GM21717 (cell line): Measurements from ENCODE around the gene PLBD1.

ENCODE experiments used
- ATAC-seq: cut with Tn5 transposase; IDR thresholded peaks from one replicate; pipeline ENCODE4 v1.9.1; 2021; ENCODE audit warnings: mild to moderate bottlenecking, moderate library complexity; ENCODE audit not compliant: unreplicated experiment

Gene PLBD1

DNA sequence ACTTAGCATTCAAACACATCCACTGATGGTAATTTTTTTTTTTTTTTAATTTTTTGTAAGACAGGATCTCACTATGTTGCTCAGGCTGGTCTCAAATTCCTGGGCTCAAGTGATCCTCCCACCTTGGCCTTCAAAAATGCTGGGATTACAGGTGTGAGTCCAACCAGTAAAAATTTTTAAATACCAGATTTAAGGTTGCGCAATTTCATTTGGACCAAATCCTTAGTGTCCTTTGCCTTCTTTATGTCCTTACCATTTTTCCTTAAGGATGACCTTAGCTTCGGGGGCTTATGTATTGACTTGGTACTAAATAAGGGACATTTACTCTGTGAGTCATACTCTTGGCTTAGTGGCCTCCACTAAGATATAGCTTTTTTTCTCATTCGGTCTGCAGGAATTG is 4.1 kb upstream of the PLBD1 start:
- no peak for ATAC-seq

DNA sequence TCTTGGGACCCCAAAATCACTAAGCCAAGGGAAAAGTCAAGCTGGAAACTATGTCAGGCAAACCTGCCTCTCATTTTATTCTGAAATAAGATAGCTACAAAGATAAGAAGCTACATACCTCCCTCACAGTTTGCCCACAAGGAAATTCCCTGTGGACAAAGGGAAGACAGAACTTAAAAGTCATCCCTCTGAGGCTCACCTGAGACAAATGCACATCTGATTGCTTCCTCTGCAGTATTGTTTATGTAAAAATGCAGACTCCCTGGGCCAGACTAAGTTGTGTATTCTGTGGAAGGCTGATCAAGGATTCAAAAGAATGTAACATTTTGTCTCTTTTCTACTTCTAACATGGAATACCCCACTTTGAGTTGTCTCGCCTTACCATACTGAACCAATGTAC is 2.5 kb upstream of the PLBD1 start:
- no peak for ATAC-seq

DNA sequence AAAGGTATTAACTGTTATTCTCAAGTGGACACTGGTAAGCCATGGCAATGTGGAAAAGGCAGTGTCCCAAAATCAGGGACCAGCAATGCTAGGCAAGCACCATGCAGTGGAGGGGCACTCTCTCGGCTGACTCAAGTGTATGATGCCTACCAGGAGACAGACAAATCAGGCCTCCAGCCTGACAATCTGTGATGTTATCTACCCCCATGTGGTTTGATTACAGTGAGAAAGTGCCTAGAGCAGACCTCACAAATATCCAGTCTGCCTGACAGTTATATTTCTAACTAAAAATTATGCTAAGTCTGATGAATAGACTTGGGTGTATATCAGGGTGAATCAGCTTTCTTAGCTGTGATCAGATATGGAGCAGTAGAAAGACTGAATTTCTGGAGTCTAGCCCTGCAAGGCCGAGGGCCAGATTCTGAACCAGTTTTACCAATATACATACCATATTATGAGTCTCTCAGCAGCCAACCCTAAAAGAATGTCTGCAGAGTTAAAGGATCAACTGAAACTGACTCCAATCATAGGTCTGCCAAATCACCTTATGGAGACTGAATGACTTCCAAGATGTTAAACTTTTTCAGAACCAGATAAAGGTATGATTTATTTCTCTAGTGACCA is 3.2 kb downstream of the PLBD1 start:
- no peak for ATAC-seq

DNA sequence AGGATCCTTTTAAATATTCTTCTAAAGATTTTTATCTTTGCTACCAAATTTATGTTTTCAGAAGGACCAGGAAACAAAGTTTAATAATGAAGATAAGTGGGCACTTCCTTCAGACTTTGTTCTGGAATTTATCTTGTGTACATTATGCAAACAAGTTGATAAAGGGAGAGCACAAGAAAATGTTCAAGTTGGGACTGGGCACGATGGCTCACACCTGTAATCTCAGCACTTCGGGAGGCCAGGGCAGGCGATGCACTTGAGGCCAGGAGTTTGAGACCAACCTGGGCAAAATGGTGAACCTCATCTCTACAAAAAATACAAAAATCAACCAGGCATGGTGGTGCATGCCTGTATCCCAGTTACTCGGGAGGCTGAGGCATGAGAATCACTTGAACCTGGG is 4.6 kb downstream of the PLBD1 start:
- ATAC-seq, result no peak

DNA sequence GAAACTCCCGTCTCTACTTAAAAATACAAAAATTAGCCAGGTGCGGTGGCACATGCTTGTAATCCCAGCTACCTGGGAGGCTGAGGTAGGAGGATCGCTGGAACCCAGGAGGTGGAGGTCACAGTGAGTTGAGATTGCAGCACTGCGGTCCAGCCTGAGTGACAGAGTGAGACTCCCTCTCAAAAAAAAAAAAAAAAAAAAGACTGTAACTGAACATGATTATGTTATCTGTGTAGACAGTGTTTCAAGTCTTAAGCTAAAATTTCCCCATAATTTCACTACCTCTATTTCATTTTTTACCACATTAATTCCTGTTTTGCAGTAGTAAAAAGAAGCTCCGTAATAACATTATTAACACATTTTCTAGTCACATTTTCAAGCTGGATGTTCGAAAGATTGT is 5.4 kb downstream of the PLBD1 start:
- no peak for ATAC-seq

DNA sequence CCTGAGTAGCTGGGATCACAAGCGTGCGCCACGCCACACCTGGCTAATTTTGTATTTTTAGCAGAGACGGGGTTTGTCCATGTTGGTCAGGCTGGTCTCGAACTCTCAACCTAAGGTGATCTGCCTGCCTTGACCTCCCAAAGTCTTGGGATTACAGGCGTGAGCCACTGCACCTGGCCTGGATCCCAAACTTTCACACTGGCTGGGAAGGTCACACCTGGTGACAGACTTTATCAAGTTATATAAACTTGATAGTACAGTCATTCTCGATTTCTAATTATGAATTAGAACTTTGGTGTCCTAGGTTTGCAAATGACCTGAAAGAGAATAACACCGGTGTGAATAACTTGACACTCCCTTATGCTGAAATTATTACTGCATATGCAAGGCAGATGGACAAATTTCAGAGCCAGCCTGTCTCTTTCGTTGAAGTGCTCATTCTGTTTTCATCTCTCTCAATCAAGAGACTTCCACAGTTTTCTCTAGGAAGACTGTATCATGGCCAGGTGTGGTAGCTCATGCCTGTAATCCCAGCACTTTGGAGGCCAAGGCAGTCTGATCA is 5.9 kb downstream of the PLBD1 start:
- ATAC-seq, result no peak

DNA sequence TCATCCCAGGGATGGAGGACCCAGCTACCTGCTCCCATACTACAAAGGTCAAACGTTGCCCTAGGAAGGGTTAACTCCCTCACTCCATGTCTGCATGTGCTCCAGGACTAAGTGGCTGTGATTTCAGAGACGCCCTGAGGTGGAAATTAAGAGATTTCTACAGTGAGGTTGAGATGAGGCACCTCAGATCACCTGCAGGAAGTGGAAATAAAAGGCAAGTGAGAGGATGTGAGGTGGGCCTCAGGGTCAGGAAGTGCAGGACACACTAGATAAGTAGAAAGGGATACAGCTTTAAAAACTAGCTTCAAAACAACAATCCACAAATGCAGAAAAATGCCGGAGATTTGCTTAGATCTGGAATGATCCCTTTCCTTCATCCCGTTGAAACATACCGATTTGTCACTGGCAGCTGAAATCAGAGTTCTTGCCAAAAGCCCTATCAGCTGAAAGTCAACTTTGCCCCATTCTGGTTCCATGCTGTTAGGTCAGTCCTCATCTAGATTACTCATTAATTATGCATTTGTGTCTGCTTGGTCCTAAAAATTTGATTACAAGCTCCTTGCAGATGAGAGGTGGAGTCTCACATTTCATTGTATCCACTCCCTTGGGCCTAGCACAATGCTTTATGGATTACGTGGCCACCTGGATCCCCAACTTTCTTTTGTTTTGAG is 6.6 kb downstream of the PLBD1 start:
- ATAC-seq, result no peak

DNA sequence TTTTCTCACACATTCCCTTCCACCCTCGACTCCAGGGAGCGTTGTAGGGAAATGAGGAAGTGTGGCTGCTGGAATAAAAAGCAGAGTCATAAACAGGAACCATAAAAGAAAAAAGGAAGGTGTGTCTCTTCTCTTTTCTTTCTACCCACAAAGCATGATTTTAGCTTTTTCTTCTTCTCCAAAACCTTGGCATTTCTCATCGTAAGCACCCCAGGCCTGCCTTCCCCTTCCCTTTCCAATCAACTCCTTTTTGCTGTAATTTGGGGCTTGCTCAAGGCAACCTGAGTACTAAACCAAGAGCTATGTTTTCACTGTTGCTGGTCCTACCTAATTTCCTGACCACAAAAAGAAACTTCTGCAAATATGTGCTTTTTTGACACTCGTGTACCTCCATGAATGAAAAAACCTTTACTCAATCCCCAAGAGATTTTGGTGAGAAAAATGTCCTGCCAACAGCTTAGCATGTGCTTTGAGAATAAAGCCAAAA is 9.2 kb downstream of the PLBD1 start:
- no peak for ATAC-seq

DNA sequence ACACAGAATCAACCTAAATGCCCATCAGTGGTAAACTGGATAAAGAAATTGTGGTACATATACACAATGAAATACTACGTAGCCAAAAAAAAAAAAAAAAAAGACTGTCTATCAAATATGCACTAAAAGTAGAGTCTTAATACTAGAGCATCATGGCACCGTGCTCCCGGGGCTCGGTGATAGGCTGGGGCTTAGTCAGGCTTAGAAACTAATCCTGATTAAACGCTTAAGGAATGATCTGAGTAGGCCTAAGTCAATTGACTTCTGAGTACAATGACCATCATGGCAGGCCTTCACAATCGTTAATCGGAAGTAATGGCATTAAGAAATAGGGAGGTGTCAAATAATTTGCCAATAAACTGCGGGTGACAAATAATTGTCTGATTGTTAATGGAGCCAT is 9.7 kb downstream of the PLBD1 start:
- no peak for ATAC-seq

DNA sequence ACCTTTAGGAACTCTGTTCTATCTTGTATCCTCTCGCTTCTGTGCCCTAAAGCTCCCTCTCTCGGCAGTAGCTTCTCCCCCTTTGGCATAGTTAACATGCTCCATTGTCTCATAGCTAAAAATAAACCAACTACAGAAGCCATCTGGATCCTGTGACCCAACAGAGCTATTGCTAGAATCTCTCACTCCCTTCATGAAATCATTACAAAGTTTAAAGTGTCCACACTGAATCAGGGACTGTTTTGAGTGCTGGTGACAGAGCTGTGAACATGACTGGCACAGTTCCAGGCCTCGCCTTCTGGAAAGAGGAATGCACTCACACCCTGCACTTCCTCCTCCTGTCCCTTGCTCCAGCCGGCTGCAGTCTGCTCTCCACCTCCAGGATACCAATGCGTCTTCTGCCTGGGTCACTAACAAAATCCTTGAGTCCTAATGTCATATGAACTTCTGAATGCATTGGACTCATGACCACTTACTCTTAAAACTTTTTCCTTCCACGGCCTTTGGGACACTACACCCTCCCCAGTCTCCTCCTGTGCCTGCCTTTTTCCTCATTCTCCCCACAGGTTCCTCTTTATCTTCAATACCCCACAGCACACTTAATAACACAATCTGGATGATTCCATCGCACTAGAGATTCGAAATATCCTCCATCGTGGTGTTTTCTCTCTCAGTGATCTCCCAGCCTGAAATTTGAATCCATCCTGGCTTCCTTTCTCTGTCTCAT is 13.2 kb downstream of the PLBD1 start:
- ATAC-seq, result no peak

DNA sequence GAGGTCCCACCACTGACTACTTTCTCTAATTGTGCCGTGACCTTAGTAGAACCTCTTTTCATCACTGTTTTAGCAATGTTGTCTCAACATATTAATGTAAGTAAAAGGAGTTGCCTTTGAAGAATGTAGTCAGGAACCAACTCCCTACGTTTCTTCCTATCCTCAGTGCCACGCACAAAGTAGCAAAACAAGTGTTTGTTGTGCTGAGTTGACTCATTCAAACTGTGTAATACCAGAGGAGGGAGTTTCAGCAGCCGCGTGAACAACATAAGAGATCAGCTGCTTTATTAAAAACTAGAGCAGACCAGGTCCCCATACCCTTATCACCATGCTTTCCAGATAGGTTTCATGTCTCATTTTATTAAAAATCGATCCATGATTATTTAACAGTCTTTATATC is 19.1 kb downstream of the PLBD1 start:
- no peak for ATAC-seq

DNA sequence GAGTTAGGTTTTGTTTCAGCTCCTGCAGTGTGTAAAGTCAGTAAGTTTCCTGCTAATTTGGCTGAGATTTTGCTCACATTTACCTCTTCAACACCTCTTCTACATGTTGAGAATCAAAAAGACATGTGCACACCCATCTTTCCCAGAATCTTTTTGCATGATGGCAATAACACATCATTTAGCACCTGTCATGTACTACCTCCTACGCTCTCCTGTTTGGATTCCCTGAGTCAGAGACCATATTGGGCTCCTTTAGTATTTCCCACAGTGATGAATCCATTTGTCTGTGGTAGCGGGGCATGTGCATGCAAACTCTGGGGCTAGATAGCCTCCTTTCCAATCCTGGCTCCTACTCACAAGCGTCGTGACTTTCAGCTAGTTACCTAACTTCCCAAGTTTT is 20.1 kb downstream of the PLBD1 start:
- ATAC-seq, result no peak

DNA sequence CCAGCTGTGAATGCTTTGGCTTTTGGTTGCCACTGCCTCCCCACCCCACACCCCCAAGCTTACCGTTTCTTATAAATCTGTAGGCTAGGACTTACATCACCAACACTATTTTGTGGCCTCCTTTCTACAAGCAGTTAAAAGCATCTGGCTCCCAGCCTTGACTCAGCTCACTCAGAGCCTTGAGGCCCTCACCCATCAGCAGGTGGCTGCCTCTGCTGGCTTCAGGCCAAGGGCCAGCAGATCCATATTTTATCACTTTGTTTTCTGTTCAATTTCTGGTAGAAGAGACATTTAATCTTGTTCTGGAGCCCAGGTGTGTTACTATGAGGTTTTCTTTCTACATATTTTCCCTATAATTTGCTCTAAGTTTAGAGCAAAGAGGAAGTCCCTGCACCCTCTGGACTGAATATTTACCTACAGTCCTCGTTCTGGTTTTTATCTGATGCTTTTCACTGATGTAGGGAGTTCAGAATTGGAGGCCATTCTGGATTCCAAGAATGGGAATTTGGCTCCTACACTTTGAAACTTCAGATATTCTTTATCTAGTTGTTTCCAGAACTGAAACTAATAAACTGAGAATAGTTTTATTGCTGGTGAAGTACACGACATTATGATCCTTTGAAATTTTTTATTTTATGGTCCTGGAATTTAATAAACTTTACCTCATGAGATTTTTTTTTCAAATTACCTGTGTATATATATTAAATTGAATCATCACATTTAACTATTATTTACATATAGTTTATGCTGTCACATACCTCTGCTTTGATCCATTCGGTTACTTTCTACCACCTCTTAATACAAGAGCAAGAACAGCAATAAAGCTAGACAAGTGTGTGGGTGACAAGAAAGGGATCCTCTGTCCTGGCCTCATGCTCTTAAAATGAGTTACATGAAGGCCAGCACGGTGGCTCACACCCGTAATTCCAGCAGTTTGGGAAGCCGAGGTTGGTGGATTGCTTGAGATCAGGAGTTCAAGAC is 22.2 kb downstream of the PLBD1 start:
- ATAC-seq, result no peak

DNA sequence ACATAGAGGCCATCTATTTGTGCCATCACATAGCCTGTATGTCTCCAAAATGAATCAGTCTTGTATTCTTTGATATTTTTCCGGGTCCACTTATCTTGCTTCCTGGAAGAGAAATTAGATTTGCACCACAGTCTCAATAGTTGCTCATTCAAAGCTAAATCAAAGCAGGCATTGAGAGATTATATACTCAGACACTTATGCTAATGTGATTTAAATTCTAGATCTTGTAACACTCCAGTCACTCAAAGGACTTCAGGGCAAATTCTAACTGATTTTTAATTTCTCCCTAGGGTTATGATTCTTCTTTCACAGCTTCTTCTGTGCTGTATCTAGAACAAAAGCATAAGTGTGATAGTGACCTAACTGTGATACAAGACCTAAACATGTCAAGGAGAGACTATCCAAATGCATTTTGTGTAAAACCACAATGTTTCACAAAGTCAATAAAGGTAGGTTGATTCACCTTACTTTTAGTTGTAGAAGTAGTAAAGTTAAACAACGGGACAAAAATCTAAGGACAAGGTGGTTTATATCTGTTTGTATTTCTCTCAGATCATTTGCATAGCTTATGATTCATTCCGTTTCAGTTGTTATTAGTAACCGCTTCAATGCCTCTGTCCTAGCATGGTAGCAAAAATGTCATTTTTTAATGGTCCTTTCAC is 26.8 kb downstream of the PLBD1 start:
- ATAC-seq, result no peak

DNA sequence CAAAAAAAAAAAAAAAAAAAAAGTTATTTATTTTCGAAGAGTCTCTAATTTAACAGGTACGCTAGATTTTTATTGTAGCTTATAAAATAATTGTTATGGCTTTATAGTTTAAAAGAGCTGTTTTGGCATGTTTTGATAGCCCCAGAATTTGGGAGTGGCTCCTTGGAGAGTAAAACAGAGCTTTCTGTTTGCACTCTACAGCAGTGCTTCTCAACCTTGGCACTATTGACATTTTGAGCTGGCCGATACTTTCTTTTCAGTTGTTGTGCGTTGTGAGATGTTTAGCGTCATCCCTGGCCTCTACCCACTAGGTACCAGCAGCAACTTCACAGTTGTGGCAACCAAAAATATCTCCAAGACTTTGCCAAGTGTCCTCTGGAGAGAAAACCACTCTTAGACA is 30.6 kb downstream of the PLBD1 start:
- ATAC-seq, result no peak

DNA sequence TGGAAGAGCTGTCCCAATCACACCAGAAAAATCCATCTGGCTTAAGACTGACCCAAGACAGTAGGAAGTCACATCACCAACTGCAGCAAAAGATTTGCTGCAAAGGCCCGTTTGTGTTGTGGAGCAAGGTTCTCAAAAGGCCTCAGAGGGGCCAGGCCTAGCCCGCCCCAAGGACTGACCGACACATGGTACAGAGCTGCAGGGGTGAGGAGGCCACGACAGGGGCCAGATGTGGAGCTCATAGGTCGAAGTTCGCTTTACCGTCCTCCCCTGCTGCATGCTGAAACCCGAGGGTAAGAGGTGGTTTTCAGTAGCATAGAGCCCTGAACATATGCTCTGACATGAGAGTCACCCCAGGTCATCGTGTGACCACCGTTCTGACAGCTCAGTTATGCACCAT is 35.5 kb downstream of the PLBD1 start:
- ATAC-seq, result no peak

DNA sequence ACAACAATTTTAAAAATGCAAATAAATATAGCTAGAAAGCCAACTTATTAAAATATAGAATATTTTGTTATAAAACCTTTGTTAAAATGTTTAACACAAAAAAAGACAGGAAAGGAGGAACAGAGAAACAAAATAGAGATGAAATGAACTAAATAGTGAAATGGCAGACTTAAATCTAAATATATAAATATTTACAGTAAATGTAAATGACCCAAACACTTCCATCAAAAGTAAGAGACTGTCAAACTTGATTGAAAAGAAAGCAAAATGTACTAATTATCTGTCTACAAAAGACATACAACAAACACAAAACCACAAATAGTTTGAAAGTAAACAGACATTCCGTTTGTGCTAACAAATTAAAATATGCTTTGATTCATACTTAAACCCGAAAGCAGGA is 41.7 kb downstream of the PLBD1 start:
- no peak for ATAC-seq

DNA sequence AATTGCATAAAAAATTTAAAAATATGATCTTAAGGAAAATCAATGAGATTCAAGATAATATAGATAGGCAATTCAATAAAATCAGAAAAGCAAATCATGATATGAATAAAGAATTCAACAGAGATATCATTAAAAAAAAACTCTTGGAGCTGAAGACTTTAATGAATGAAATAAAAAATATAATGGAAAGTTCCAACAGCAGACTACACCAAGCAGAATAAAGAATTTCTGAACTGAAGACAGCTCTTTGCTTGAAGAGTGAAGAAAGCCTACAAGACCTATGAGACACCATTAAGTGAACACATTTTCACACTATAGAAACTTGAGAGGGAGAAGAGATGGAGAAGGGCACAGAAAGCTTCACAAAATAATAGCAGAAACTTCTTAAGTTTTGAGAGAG is 45.9 kb downstream of the PLBD1 start:
- no peak for ATAC-seq

DNA sequence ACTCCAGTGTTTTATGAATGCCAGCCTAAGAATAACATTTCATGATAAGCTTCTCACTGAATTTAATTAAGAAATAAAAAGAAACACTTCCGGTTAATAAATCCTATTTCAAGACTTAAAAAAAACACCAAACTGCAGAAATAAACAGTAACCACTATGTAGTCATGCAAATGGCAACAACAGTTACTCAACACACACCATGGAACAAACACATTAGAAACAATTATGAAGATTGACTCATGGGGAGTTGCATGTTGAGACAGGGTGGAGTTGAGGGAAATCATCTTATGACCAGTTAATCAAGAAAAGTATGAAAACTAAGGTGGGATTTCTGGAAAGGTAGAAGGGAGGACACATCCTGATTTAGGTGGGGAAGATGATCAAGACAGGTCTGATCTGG is 52.7 kb downstream of the PLBD1 start:
- ATAC-seq, result no peak

DNA sequence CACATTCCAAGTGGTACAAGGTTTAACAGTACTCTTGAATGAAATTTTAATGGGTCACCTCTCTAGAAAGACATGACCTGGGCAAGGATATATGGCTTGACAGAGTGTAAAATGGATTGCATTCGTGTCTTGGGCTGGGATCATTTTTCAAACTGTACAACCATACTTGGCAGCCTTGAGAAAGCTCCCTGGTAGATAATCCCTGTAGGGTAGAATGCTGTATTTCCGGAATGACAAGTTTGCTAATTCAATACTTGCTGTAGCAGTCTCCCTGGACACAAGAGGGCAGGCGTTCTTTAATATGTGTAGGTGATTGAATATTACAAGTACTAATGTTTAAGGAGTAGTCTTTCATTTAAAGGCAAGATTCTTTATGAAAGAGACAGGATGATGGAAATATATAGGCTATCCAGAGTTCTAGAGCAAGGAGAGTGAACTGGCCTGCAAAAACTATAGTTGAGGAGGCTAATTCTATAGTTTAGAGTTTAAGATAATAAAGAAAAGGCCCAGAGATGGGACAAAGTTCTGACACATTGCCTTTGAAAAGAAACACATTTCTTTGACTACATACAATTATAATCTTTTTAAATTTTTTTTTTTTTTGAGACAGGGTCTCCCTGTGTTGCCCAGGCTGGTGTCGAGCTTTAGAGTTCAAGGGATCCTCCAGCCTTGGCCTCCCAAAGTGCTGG is 53.4 kb downstream of the PLBD1 start:
- ATAC-seq, result no peak
